ENCODE results near the gene SLC25A30.

Gene SLC25A30, protein sequence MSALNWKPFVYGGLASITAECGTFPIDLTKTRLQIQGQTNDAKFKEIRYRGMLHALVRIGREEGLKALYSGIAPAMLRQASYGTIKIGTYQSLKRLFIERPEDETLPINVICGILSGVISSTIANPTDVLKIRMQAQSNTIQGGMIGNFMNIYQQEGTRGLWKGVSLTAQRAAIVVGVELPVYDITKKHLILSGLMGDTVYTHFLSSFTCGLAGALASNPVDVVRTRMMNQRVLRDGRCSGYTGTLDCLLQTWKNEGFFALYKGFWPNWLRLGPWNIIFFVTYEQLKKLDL

DNA sequence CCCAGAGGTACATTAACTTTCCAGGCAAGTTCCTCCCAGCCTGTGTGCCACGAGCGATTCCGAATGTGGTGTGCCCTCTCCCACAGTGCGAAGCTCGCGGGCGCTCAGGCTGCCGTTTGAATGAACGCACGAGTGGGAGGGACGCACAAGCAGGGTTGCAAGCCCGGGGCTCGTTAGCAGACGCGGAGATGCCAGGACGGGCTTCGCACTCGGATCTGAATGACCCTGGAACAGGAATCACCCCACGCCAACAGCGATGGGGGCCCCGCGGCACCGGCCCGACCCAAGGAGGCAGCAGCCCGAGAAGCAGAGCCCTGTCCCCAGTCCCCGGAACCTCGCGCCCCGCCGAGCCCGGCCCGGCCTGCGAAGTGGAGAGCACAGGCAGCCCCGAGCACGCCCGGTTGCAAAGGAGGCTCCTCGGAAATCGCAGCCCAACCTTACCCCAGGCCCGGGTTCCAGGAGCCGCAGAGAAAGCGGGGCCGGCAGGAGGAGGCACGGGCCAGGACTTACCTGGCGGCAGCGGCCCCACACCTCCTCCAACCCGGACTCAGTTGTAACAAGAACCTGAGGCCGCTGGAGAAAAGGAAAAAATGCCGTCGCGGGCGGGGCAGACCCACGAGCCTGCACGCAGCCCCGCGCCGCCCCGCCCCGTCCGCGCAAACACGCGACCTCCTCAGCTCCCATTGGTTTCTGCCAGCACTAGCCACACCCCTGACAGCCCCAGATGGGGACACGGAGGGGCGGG, at the start of gene SLC25A30:
TSS of gene SLC25A30 (minus strand) at position 584 of the 745 bp plus-strand sequence. CDS start 6,948 bp downstream, outside the sequence.
- in situ Hi-C loops (cut with HindIII; ENCODE audit: low sequenced_read_pairs), result no loop called here

DNA sequence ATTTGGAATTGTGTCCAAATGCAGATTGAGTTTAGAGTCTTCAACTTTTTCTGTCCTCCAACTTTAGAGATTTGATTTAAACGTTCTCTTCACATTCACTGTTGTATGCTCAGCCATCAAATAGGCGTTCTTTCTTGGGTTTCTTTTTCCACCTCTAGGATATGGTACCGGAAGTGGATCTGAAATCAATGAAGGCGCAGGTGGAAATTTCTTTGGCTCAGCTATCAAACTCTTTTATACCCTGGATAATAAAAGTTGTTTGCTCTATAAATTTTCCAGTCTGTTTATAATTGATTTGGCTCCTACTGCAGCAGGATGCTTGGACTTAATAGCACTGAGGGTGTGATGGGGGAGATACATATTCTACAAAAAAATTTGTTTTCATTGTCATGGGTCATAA, 48.2 kb upstream of the SLC25A30 start:
- in situ Hi-C loops (cut with HindIII; ENCODE audit: low sequenced_read_pairs), result loop anchor here (10.0 kb wide), 1 partner anchor 72 kb away; no protein-coding TSS in a partner anchor

- in situ Hi-C loops (cut with HindIII; ENCODE audit: low sequenced_read_pairs), result loop anchor here (10.0 kb wide), 1 partner anchor 70 kb away; no protein-coding TSS in a partner anchor
These were observed 46.7 kb upstream of the SLC25A30 start, which contains the start of gene COG3 for GRCh38 chr13:45464687-45465453. COG3 (plus strand) TSS chr13:45464939; CDS start chr13:45465037, 98 bp downstream.

DNA sequence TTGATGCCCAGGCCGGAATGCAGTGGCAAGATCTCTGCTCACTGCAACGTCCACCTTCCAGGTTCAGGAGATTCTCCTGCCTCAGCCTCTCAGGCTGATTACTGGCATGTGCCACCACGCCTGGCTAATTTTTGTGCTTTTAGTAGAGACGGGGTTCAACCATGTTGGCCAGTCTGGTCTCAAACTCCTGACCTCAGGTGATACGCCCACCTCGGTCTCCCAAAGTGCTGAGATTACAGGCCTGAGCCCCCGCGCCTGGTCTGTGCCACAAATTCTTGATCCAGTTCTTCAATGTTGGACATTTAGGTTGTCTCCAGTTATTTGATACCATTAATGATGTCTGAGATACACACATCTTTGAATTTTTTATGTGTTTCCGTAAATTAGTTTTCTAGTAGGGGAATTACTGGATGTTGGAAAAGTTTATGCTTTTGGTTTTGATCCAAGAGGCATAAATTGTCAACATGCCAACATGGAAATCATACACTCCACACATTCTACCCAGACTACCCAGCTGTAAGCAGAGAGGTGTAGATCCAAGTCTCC, 46.0 kb upstream of the SLC25A30 start:
- in situ Hi-C loops (cut with HindIII; ENCODE audit: low sequenced_read_pairs), result loop anchor here (10.0 kb wide), 1 partner anchor 69 kb away; no protein-coding TSS in a partner anchor

GRCh38 chr13:45456196-45456972, 38.2 kb upstream of the SLC25A30 start:
- in situ Hi-C loops (cut with HindIII; ENCODE audit: low sequenced_read_pairs), result no loop called here

DNA sequence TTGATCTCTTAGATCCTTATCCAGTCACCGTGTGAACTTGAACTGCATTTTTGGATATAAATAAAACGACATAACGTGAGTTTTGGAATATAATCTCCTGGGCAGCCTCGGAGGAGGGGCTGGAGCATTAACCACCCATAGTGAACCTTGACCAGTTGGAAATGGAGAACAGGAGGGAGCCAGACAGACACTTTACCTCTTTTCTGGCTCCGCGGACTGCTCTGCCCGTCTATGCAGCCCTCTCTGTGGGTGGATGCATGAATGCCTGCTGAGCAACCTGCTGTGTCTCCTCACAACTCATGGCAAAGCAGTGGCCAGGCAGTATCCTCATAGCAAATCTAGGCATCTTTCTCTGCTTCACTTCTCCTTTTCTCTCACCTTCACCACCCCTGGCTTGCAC, 36.0 kb upstream of the SLC25A30 start:
- in situ Hi-C loops (cut with HindIII; ENCODE audit: low sequenced_read_pairs), result no loop called here

- in situ Hi-C loops (cut with HindIII; ENCODE audit: low sequenced_read_pairs), result no loop called here
These were observed 33.1 kb upstream of the SLC25A30 start for GRCh38 chr13:45451282-45451681.

GRCh38 chr13:45448965-45449559, 30.9 kb upstream of the SLC25A30 start:
- in situ Hi-C loops (cut with HindIII; ENCODE audit: low sequenced_read_pairs), result no loop called here

DNA sequence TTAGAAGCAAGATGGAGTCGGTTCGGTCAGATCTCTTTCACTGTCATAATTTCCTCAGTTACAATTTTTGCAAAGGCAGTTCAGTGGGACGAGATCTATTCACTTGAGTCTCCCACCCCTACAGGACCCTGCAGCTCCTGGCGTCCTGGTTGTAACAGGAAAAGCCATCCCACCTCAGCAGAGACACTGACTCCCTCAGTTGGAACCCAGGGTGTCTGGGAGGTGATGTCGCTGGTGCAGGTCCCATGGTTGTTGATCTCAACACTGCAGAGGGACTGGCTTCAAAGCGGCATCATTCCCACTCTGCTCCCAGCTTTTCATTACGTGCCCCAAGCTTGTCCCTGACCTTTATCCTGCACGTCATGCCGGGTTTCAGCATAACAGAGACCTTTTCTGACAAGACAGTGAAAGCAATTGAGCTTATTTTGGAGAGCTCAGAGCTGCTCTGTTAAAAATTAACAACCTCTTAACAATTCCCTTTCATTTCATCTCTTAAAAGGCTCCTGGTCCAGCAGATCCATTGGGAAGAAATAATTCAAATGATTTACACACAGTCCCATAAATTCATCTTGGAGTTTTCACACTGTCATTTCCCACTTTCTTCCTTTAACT, 29.0 kb upstream of the SLC25A30 start:
- in situ Hi-C loops (cut with HindIII; ENCODE audit: low sequenced_read_pairs), result no loop called here

DNA sequence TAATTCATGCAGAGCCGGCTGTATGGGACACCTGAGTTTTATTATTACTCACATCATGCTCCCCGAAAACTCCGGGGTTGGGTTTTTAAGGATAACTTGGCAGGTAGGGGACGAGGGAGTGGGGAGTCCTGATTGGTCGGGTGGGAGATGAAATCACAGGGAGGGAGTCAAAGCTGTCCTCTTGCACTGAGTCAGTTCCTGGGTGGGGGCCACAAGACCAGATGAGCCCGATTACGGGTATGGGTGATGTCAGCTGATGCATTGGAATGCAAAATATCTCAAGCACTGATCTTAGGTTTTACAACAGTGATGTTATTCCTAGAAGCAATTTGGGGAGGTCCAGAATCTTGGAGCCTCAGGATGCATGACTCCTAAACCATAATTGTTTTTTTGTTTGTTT, 28.0 kb upstream of the SLC25A30 start:
- in situ Hi-C loops (cut with HindIII; ENCODE audit: low sequenced_read_pairs), result no loop called here

GRCh38 chr13:45445053-45445452, 26.9 kb upstream of the SLC25A30 start:
- in situ Hi-C loops (cut with HindIII; ENCODE audit: low sequenced_read_pairs), result no loop called here

GRCh38 chr13:45441633-45442032, 23.5 kb upstream of the SLC25A30 start:
- in situ Hi-C loops (cut with HindIII; ENCODE audit: low sequenced_read_pairs), result no loop called here

GRCh38 chr13:45439781-45440462, 21.7 kb upstream of the SLC25A30 start:
- in situ Hi-C loops (cut with HindIII; ENCODE audit: low sequenced_read_pairs), result no loop called here

- in situ Hi-C loops (cut with HindIII; ENCODE audit: low sequenced_read_pairs), result no loop called here
These were observed 20.8 kb upstream of the SLC25A30 start for GRCh38 chr13:45439008-45439407.

DNA sequence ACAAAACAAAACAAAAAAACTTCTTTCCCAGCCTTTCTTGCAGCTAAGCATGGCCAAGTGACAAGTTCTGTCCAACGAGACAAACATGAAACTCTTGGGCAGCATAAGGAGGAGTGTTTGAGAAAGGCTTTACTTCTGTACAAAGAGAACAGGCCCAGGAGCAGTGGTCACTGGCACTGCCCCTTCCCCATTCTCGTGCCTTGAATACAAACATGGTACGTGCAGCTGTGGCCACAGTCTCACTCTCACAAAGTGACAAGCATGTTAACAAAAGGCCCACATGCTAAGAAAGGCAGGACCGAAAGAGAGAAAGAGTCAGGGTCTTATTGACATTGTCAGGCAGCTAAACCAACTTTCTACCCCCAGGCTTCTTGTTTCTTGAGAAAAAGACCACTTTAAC, 19.8 kb upstream of the SLC25A30 start:
- in situ Hi-C loops (cut with HindIII; ENCODE audit: low sequenced_read_pairs), result no loop called here

GRCh38 chr13:45436953-45437352, 18.8 kb upstream of the SLC25A30 start:
- in situ Hi-C loops (cut with HindIII; ENCODE audit: low sequenced_read_pairs), result no loop called here

- in situ Hi-C loops (cut with HindIII; ENCODE audit: low sequenced_read_pairs), result no loop called here
These were observed 18.2 kb upstream of the SLC25A30 start for GRCh38 chr13:45436332-45436731.

GRCh38 chr13:45434556-45435371, 16.6 kb upstream of the SLC25A30 start:
- in situ Hi-C loops (cut with HindIII; ENCODE audit: low sequenced_read_pairs), result no loop called here
